Prostate gland (tissue), 2 donors: ENCODE data around the gene COL15A1.

Experiments
- CTCF ChIP-seq, 4 experiments: fragments of 200-600 bp in 2 of 4; fragments of 450-650 bp in 2 of 4; sonication (generic) in 2 of 4; IDR thresholded peaks; 1 replicate in 3 of 4; 2 replicates in 1 of 4; pipeline ENCODE4 v1.5.1; 2016 to 2019; ENCODE audit warnings: antibody characterized with exemption in 4 of 4, mild to moderate bottlenecking in 2 of 4, moderate library complexity in 2 of 4
- POLR2A ChIP-seq: fragments of 450-650 bp; IDR thresholded peaks from one replicate; pipeline ENCODE4 v1.6.1; 2016; ENCODE audit warnings: antibody characterized with exemption, mild to moderate bottlenecking
- POLR2AphosphoS5 ChIP-seq: sonication (generic); formaldehyde crosslinking; IDR thresholded peaks from one replicate; pipeline ENCODE4 v1.6.1; 2017; ENCODE audit warnings: antibody characterized with exemption

GRCh38 chr9:98962181-98962560, 18.5 kb downstream of the COL15A1 start:
- TF ChIP-seq CTCF (IDR thresholded peaks at IDR 0.05), result no peak
- no peak for TF ChIP-seq POLR2A
- TF ChIP-seq POLR2AphosphoS5, result no peak
